Mammary epithelial cell (primary cell): ENCODE results near the gene MUC4.

Experiments used
- EZH2 ChIP-seq: IDR thresholded peaks from 2 replicates; pipeline ENCODE4 v1.6.1; 2012; ENCODE audit warnings: low read length, inconsistent platforms, borderline replicate concordance
- TF ChIP-seq, protein P1 (sequence below), 2 donors: IDR thresholded peaks in 1 of 2; conservative IDR thresholded peaks in 1 of 2; 2 replicates each; pipeline ENCODE4 v1.5.1; 2011 to 2012; ENCODE audit warnings: inconsistent platforms in 2 of 2, low read length in 2 of 2, mild to moderate bottlenecking in 2 of 2, control low read depth in 1 of 2, low read depth in 1 of 2; ENCODE audit not compliant: insufficient read depth in 1 of 2; ENCODE audit errors: extremely low read depth in 1 of 2

DNA sequence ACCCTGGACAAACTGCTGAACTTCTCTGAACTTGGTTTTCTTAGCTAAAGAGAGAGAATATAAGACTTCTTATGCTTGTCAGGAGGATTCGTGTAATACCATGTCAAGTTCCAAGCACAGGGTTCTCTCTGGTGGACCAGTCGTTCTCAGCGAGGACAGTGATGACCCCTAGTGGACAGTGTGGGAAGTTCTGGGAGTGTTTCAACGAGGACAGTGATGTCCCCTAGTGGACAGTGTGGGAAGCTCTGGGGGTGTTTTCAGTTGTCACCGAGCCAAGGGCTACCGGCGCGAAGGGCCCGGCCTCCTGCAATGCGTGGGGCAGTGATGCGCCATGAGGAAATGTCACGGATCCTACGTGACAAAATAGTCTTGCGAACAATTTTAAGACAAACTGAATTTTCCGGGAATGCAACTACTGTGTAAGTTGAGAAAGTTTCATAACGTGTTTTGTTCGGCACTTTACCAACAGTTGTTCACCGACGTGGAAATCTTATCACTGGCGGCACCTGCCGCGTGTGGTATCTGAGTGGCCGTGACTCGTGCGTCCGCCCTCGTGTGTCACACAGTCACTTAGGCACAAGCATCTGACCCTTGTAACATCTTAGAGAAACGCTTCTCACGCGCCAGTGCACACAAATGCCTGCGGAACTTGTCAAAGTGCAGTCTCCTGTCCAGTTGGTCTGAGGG is 39.3 kb upstream of the MUC4 start:
- TF ChIP-seq, protein P1, sequence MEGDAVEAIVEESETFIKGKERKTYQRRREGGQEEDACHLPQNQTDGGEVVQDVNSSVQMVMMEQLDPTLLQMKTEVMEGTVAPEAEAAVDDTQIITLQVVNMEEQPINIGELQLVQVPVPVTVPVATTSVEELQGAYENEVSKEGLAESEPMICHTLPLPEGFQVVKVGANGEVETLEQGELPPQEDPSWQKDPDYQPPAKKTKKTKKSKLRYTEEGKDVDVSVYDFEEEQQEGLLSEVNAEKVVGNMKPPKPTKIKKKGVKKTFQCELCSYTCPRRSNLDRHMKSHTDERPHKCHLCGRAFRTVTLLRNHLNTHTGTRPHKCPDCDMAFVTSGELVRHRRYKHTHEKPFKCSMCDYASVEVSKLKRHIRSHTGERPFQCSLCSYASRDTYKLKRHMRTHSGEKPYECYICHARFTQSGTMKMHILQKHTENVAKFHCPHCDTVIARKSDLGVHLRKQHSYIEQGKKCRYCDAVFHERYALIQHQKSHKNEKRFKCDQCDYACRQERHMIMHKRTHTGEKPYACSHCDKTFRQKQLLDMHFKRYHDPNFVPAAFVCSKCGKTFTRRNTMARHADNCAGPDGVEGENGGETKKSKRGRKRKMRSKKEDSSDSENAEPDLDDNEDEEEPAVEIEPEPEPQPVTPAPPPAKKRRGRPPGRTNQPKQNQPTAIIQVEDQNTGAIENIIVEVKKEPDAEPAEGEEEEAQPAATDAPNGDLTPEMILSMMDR (conservative IDR thresholded peaks at IDR 0.05 in 1 of 2, IDR thresholded peaks at IDR 0.05 in 1 of 2; ENCODE audit: extremely low read depth in 1 of 2, insufficient read depth in 1 of 2, low read depth in 1 of 2, low read length in 2 of 2), result peak; percentile 100
- no peak for TF ChIP-seq EZH2
